CD4-positive, alpha-beta T cell treated with Interleukin-15 for 1 hour (primary cell): ENCODE data around the gene GKAP1.
"Not testable (repeated sequence)": the region's sequence is repeated elsewhere in the genome, so short reads cannot be mapped to it uniquely, and the experiment has no call there.

Experiments used
- DNase-seq: peaks from one replicate; pipeline ENCODE4 v3.0.0-alpha.2; 2020

The GKAP1 gene

DNA sequence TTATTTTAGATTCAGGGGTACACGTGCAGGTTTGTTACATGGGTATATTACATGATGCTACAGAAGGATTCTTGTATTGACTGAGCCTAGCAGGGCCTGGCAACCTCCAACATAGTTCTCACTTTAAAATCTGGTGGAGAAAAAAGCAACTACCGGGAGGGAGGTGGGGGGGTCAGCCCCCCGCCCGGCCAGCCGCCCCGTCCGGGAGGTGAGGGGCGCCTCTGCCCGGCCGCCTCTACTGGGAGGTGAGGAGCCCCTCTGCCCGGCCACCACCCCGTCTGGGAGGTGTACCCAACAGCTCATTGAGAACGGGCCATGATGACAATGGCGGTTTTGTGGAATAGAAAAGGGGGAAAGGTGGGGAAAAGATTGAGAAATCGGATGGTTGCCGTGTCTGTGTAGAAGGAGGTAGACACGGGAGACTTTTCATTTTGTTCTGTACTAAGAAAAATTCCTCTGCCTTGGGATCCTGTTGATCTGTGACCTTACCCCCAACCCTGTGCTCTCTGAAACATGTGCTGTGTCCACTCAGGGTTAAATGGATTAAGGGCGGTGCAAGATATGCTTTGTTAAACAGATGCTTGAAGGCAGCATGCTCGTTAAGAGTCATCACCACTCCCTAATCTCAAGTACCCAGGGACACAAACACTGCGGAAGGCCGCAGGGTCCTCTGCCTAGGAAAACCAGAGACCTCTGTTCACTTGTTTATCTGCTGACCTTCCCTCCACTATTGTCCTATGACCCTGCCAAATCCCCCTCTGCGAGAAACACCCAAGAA lies 88.8 kb downstream of the GKAP1 start:
- DNase-seq: not testable (repeated sequence)

DNA sequence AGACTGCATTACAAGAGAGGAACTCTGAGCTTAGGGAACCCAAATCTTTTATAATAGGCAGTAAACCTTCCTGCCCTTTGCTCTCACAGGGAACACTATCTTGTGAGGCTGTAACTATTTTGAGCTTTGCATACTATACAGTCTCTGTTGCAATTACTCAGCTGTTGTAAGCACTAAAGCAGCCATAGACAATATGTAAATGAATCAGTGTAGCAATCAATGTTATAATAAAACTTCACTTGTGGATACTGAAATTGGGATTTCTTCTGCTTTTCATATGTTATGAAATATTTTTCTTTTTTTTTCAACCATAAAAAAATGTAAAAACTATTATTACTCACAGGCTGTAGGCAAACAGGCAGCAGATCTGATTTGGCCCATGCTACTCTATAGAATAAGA lies 93.1 kb downstream of the GKAP1 start:
- no peak for DNase-seq

DNA sequence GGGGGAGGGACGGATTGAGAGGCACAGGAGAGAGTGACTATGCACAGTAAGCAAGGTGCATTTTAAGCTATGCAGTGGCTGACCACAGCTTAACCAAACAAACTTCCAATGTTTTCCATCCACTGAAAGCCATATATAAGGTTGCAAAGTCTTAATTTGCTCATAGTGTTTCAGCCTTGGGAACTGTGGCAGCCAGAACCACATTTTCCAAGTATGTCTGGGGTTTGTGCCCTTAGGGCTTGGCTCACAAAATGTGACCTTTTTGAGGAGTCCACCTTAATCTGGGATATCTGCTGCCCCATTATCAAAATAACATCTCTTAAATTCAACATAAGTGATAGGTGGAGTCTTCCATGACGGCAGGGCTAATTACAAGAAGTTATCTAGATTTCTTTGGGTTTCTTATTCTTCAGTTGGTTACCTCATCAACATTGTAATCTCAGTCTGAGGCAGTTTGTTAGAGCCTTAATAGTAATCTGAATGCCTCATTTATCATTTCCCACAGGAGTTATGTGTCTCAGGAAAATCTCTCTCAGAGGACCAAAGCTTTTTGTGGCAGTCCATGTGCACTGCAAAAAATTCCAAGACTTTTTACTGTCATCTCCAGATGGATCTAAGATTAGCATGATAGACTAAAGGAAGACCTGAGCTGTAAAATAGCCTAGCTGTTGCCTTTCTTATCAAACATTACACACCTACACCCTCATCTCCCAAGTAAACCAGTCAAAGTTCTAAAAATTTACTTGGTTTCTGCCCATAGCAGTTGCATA lies 94.7 kb downstream of the GKAP1 start:
- DNase-seq: no peak

DNA sequence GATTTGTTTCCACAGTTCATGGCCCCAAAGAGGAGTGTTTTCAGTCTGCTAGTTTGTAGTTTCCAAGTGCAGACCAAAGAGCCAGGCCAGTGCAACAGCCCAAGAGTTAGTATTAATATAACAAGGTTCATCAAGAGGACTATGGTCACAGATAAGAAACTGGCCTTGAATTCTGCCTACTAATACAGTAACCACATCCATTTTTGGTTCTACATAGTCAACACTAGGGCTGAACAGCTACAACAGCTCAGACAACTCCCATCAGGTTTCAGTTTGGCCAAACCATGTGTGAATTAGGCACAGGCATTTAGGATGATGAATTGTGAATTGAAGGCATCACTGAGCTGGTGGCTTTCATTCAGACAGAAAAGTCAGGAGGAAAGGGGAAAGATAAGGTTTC lies 96.1 kb downstream of the GKAP1 start:
- DNase-seq: no peak

DNA sequence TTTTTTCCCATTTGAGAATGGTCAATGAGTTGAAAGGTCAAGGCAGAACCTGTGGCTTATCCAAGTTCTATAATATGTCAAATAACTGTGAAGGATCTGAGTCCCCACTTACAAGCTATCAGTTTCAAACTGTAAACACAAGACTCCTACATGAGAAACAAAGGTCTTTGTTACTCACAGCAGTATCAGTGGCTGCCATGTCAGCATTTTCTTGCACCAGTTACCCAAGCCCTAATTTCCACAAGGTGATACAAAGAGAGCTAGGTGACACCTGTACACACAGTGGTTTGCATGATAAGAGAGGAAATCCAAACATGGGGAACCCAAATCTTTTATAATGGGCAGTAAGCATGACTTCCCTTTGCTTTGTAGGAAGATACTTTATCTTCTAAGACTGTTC lies 101.8 kb downstream of the GKAP1 start:
- no peak for DNase-seq

DNA sequence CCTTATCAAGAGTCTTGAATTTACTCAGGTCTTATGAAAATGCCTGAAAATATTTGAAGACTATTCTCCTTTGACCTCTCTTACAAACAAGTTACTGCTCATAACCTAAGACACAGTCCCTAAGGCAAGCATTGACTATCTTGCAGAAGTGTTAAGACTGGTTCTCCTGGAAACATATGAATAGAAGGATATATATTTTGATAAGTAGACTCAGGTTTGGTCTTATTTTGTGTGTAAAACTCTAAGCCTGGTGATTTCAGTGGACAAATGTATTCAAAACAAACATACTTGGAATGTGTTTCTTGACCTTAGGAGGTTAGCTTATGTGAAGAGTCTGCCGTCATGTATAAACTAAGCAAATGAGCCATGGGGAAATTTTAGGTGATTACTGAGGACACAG lies 102.3 kb downstream of the GKAP1 start:
- no peak for DNase-seq

DNA sequence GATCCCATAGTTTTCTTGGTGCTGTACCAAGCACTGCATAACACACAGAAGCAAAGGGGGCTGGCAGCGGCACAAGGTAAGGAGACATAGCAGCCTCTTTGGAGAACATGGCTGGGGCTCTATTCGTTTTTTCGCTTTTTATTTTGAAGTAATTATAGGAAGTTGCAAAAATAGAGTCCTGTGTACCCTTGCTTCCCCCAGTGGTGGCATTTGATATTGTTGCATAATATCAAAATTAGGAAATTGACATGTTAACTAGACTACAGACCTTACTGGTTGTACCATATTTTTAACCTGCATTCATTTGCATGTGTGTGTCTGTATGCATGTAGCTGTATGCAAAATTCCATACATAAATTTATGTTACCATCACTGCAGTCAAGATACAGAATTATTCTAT lies 103.2 kb downstream of the GKAP1 start:
- no peak for DNase-seq

DNA sequence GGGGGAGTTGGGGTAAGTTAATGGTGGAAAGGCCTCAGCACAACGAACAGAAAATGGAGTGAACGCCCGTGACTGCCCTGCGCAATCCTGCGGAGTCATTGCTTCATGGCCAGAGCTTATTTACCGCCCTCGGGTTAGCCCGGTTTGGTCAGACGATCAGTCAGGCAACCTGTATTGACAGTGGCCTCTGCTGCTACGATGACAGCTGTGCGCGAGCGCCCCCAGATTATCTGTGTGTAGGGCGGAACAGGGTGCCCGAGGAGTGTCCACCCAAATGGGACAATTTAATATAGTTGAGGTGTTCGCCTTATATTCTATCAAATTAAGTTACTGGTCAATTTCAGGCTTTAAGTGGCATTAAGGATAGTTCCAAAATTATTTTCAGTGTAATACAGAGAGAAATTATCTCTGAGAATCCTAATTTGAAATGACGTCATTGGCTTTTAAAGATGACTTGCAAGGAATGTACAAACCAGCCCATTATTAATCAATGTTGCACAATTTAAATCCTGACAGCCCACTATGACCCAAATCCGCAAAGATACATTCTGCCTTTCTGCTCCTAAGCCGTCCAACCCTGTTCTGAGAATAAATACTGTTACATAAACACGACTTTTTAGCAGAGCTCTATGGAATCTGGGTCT lies 108.9 kb downstream of the GKAP1 start:
- peak; percentile 77 for DNase-seq

DNA sequence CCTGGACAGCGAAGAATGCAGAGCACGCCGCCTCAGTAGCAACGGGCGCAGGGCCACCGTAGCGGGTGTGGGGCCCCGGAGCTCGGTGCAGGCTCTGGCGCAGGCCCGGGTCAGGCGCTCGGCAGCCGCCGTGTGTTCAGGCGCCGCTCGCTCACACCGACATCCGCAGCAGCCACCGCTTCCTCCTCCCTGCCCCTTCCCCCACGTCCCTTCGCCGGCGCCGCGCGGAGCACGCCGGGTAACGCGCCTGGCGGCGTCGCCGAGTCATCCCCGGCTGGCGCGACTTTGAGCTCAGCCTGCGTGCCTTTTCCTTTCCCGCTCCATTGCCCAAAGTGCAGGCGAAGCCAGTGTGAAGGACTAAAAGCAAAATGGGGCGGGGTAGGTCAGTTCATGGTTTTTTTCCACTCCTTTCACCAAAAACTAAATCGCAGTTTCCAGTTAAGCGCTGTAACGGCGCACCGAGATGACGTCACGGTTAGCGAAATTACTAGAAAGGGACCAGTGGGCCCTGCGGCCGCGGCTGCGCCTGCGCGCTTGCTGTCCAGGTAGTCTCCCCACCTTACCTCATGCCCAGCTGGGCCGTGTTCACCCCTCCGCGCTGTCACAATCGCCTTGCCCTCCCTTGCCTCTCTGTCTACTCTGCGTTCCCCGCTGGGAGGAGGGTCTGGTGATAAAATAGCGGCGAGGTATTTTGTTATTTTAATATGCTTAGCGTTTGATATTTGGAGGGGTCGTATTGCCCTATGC lies 109.6 kb downstream of the GKAP1 start, which contains the start of gene UBQLN1:
TSS of gene UBQLN1 (minus strand) at position 191 of the 747 bp plus-strand sequence. CDS start 279 bp downstream, outside the sequence.
- DNase-seq: peak; percentile 92

DNA sequence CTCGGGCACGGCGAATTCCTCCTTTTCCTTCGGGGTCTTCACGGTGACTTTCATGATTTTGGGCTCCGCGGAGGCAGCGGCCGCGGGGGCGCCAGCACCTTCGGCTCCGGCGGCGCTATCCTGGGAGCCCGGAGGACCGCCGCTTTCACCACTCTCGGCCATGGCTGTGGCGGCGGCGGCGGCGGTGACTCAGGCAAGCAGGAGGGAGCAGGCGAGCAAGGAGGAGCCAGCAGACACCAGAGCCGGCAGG lies 110.1 kb downstream of the GKAP1 start:
- no peak for DNase-seq

DNA sequence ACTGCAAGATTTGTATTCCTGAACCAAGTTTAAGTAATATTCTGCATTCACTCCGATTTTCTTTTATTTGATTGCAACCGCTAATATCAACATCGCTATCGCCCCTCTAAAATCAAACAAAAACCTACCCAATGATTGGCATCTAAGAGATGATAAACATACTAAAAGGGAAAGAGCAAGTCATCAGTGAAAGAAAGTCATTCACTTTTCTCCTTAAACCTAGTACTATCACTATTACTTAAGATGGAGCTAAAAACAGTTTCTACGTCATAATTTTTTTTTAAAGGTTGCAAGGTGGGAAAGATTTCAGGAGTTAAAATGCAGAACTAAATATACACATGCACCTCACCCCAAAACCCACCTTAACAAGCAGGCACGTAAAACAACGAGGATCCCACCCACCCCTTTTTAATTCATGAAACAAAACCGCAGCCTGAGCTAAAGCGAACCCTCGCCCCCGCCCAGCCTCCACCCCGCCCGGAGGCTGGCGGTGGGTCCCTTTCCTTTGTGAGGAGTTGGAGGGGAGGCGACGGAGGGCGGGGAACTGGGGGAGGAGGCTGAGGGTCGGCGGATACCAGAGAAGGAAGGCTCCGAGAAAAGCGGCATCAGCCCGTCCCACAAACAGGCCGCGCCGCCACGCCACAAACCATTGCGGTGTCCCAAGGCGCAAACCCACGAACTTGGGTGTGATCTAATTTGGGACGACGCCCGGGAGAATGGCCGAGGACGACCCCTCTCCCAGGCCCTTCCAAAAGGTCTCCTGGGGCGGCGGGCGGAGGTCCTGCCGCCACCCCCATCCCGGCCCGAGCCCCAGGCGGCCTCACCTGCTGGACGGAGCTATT lies 110.7 kb downstream of the GKAP1 start:
- peak; percentile 66 for DNase-seq

DNA sequence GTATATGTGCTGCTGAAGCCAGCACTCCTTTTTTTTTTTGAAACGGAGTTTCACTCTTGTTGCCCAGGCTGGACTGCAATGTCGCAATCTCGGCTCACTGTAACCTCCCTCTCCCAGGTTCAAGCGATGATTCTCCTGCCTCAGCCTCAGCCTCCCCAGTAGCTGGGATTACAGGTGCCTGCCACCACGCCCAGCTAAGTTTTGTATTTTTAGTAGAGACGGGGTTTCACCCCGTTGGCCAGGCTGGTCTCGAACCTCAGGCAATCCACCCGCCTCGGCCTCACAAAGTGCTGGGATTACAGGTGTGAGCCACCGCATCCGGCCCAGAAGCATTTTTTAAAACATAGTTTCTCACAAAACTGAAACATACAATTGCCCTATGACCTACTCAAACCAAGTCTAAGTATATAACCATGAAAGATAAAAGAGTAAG lies 112.3 kb downstream of the GKAP1 start:
- not testable (repeated sequence) for DNase-seq

DNA sequence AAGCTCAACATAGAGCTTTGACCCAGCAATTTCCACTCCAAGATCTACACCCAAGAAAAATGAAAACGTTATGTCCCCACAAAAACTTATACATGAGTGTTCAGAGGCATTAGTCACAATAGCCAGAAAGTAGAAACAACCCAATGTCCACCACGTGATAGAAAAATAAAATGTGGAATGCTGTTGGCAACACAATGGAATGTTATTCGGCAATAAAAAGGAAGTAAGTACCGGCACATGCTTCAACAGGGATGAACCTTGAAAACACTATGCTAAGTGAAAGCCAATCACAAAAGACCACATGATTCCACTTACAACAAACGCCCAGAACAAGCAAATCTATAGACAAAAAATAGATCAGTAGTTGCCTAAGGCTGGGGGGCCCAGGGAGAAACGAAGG lies 115.8 kb downstream of the GKAP1 start:
- DNase-seq: no peak

DNA sequence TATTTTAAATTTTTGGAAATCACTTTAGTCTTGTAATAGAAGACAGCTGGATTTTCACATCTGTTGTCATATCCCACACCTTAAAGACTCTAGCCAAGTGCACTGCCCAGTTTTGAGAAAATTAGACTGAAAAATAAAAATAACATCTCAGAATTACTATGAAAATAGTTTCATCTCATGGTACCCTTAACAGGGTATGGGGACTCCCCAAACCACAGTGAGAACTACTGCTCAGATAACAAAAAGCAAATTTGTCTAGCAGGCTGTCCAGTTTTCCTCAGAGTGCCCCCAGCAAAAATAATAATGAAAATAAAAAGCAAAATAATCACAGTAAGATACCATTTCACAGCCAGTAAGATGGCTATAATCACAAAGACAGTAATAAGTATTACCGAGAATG lies 116.3 kb downstream of the GKAP1 start:
- no peak for DNase-seq

DNA sequence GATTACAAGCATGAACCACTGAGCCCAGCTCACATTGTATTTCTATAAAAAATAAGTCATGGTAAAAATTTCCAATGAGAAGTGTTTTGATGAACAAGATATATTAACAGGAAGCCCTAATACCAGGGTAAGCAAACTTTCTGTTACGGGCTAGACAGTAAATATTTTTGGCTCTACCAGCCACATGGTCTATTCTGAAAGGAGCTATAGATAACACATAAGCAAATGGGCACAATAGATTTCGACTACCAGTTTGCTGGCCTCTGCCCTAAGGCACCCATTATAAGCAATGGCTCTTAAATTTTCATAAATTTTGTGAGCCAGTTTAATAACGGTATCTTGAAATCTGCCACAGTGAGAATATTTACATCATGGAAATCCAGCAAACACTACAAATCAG lies 118.0 kb downstream of the GKAP1 start:
- no peak for DNase-seq

DNA sequence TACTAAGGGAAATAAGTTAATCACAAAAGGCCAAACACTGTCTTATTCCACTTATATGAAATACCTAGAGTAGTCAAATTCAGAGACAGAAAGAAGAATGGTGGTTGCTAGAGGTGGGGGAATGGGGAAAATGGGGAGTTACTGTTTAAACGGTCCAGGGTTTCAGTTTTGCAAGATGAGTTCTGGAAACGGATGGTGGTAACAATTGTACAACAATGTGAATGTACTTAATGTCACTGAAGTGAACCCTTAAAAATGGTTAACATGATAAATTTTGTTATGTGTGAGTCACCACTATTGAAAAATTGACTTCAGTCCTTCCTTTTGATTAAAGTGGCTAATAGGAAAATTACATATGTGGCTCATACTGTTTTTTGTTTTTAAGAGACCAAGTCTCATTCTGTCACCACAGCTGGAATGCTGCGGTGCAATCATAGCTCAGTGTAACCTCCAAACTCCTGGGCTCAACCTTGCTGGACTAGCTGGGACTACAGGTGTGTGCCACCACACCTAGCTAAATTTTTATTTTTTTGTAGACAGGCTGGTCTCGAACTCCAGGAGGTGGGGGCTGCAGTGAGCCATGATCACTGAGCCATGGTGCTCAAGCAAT lies 118.5 kb downstream of the GKAP1 start:
- DNase-seq: no peak

DNA sequence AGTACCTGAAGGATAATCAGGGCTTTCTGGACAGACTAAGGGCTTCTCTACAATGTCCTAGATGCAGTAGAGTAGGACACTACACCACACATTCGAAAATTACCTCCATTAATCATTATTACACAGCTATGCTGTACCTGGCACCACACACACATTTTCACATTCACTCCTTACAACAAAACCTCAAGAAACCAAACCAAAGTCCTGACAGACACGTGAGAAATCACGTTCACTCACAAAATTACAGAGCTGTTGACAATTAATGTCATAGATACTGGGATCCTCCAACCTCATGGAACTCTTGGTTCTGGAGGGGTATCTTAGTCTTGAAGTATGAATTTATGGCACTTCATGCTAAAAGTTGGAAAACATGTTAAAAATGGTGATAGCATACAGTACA lies 126.1 kb downstream of the GKAP1 start:
- no peak for DNase-seq
